K562 (cell line): Measurements from ENCODE around the gene C6orf163. TPM values are rescaled to one million over a fixed set of nuclear protein-coding genes. Genes with fewer than 3 reads are reported as not detected.

Experiments
- ATAC-seq: fragments of 200-7000 bp; cut with Tn5 transposase; 3 replicates; pipeline ENCODE4 v1.9.1; 2020; ENCODE audit warnings: moderate library complexity
- BruUV-seq: library from RNA; stranded (reverse); fragments of 400-500 nt; replicated peaks from 2 replicates; lab custom pipeline; 2021; lab: Mats Ljungman, UMichigan
- CTCF ChIA-PET: fragments of 300-600 bp; formaldehyde crosslinking; extraction: SDS; loops from one replicate; lab custom pipeline; 2021; ENCODE audit warnings: low intra/inter-chr PET ratio; lab: Yijun Ruan, JAX
- POLR2A ChIA-PET: fragments of 300-600, 350-650 bp; sonication (Branson Sonifier 250); formaldehyde crosslinking; extraction: SDS; loops from one replicate; lab custom pipeline; 2021; ENCODE audit warnings: antibody characterized with exemption, inconsistent platforms; lab: Yijun Ruan, JAX
- DNase-seq, 4 experiments: peaks; one replicate each; pipeline versions ENCODE4 v3.0.0 to v3.0.0-alpha.2; 2011 to 2018; ENCODE audit warnings: low spot score in 3 of 4, mixed read lengths in 3 of 4; ENCODE audit errors: extremely low read depth in 1 of 4
- FAIRE-seq: peaks from 2 replicates; lab custom pipeline; 2011; peaks lifted over from hg19 to GRCh38; lab: Jason Lieb, UNC
- H2AFZ ChIP-seq: 2 replicates; pipeline ENCODE4 v1.6.0; 2011; ENCODE audit warnings: low read depth, low read length, control low read depth, inconsistent platforms
- H3K27ac ChIP-seq: fragments of 200-600 bp; 3 replicates; pipeline ENCODE4 v1.8.0; 2011; ENCODE audit warnings: low read depth, mild to moderate bottlenecking, control low read depth, inconsistent platforms, low read length, moderate library complexity, mixed read lengths; ENCODE audit errors: extremely low read depth
- H3K27me3 ChIP-seq, 2 experiments: fragments of 300-600 bp in 1 of 2; 2 replicates in 1 of 2; 3 replicates in 1 of 2; pipeline versions ENCODE4 v1.6.0 to v1.8.0; 2011; ENCODE audit warnings: inconsistent platforms in 2 of 2, low read length in 2 of 2, mild to moderate bottlenecking in 1 of 2, mixed read lengths in 1 of 2, moderate library complexity in 1 of 2; ENCODE audit not compliant: control insufficient read depth in 2 of 2, insufficient read depth in 2 of 2
- H3K36me3 ChIP-seq: fragments of 300-600 bp; 3 replicates; pipeline ENCODE4 v1.8.0; 2011; ENCODE audit warnings: mild to moderate bottlenecking, low read length, inconsistent platforms; ENCODE audit not compliant: control insufficient read depth, insufficient read depth
- H3K4me1 ChIP-seq, 2 experiments: fragments of 200-600 bp in 1 of 2; replicated peaks in 1 of 2; 2 replicates in 1 of 2; 3 replicates in 1 of 2; pipeline versions ENCODE4 v1.5.1 to v1.8.0; 2011; ENCODE audit warnings: inconsistent platforms in 2 of 2, low read length in 2 of 2, mild to moderate bottlenecking in 1 of 2, mixed read lengths in 1 of 2, moderate library complexity in 1 of 2; ENCODE audit not compliant: control insufficient read depth in 2 of 2, insufficient read depth in 2 of 2
- H3K4me2 ChIP-seq: 2 replicates; pipeline ENCODE4 v1.6.1; 2011; ENCODE audit warnings: low read length, control low read depth, inconsistent platforms, mixed read lengths; ENCODE audit not compliant: insufficient read depth
- H3K4me3 ChIP-seq: fragments of 200-600 bp; sonication (generic), shearing (Covaris generic); 2 replicates; pipeline ENCODE4 v1.5.1; 2016; ENCODE audit warnings: control low read depth, inconsistent platforms
- H3K79me2 ChIP-seq: fragments of 200-600 bp; 3 replicates; pipeline ENCODE4 v1.8.0; 2011; ENCODE audit warnings: low read length, inconsistent platforms; ENCODE audit not compliant: control insufficient read depth, insufficient read depth
- H3K9ac ChIP-seq, 2 experiments: 2 replicates each; pipeline versions ENCODE4 v1.6.0 to v1.6.1; 2011; ENCODE audit warnings: low read depth in 2 of 2, low read length in 2 of 2, control low read depth in 1 of 2, inconsistent platforms in 1 of 2, mild to moderate bottlenecking in 1 of 2, mixed read lengths in 1 of 2; ENCODE audit not compliant: insufficient read depth in 1 of 2
- H3K9me1 ChIP-seq: one replicate; pipeline ENCODE4 v1.6.0; 2011; ENCODE audit warnings: inconsistent platforms, mild to moderate bottlenecking, low read length, moderate library complexity; ENCODE audit not compliant: control insufficient read depth, insufficient read depth
- H3K9me3 ChIP-seq: replicated peaks from 2 replicates; pipeline ENCODE4 v1.5.1; 2011; ENCODE audit warnings: low read depth, low read length, inconsistent platforms; ENCODE audit not compliant: control insufficient read depth, insufficient read depth
- H4K20me1 ChIP-seq: replicated peaks from 2 replicates; pipeline ENCODE4 v1.6.1; 2011; ENCODE audit warnings: low read length, inconsistent platforms, mixed read lengths; ENCODE audit not compliant: control insufficient read depth, insufficient read depth
- MTA1 ChIP-seq: fragments of 450-650 bp; IDR thresholded peaks from 2 replicates; pipeline ENCODE4 v1.6.1; 2017; ENCODE audit warnings: borderline replicate concordance
- RAD21 ChIP-seq, 2 experiments: fragments of 250-450 bp in 1 of 2; fragments of 450-650 bp in 1 of 2; sonication (Bioruptor Pico) in 1 of 2; formaldehyde crosslinking in 1 of 2; IDR thresholded peaks in 1 of 2; conservative IDR thresholded peaks in 1 of 2; 2 replicates each; pipeline versions ENCODE4 v1.4.0 to v1.8.0; 2020 to 2022; ENCODE audit warnings: mild to moderate bottlenecking in 2 of 2, moderate library complexity in 1 of 2
- SOX6 ChIP-seq: fragments of 450-650 bp; IDR thresholded peaks from 2 replicates; pipeline ENCODE4 v1.6.1; 2014; ENCODE audit warnings: mild to moderate bottlenecking
- SREBF1 ChIP-seq: fragments of 150-350 bp; IDR thresholded peaks from 2 replicates; pipeline ENCODE4 v1.6.1; 2014; ENCODE audit warnings: antibody characterized with exemption, low read depth, low read length, borderline replicate concordance
- SREBF2 ChIP-seq: sonication (generic); formaldehyde crosslinking; IDR thresholded peaks from 2 replicates; pipeline ENCODE4 v1.4.0; 2020; ENCODE audit warnings: mild to moderate bottlenecking, missing genetic modification reagents
- STAG1 ChIP-seq: sonication (generic); formaldehyde crosslinking; IDR thresholded peaks from 2 replicates; pipeline ENCODE4 v1.5.0; 2020; ENCODE audit warnings: missing genetic modification reagents, borderline replicate concordance
- ZBTB1 ChIP-seq: sonication (generic); formaldehyde crosslinking; IDR thresholded peaks from 2 replicates; pipeline ENCODE4 v1.8.1; 2023; ENCODE audit warnings: missing genetic modification reagents, low read depth, mild to moderate bottlenecking, borderline replicate concordance
- in situ Hi-C: fragments of 300-500 bp; cut with MboI; formaldehyde crosslinking; loops from 4 replicates; pipeline ENCODE4 v1.15.0; 2018; ENCODE audit warnings: inconsistent platforms, mixed read lengths
- intact Hi-C: fragments of 100-400 bp; cut with micrococcal nuclease; formaldehyde crosslinking; loops from 2 replicates; pipeline ENCODE4 v1.14.2; 2022
- polyA plus RNA-seq, 8 experiments: library from polyadenylated mRNA; depleted of rRNA in 4 of 8; stranded (reverse) in 5 of 8; unstranded in 3 of 8; fragments of >200 nt; fragmentation: Nextera tagmentation in 2 of 8; fragmentation: Illumina TruSeq in 1 of 8; extraction: Ambion mirVana in 2 of 8; extraction: Trizol in 1 of 8; gene quantifications; 2 replicates each; pipeline versions ENCODE4 v1.2.1 to v1.2.3, GENCODE V29; 2011 to 2014; ENCODE audit warnings: inconsistent platforms in 1 of 8, missing spikeins in 1 of 8
- total RNA-seq, 7 experiments: library from RNA; depleted of rRNA in 6 of 7; stranded (reverse); fragments of >200 nt in 6 of 7; fragmentation: Illumina TruSeq in 2 of 7; extraction: Trizol in 2 of 7; gene quantifications; 2 replicates each; pipeline versions ENCODE4 v1.2.1 to v1.2.3, GENCODE V29; 2011 to 2021; ENCODE audit warnings: low replicate concordance in 1 of 7
- TF ChIP-seq, protein P1 (sequence below): sonication (generic); formaldehyde crosslinking; IDR thresholded peaks from 2 replicates; pipeline ENCODE4 v1.8.1; 2023; ENCODE audit warnings: mild to moderate bottlenecking, missing genetic modification reagents
- TF ChIP-seq, protein P2 (sequence below): IDR thresholded peaks from 2 replicates; pipeline ENCODE4 v1.6.1; 2011; ENCODE audit warnings: borderline replicate concordance, low read depth, mild to moderate bottlenecking, moderate library complexity, low read length; ENCODE audit not compliant: insufficient read depth, poor library complexity, severe bottlenecking
- TF ChIP-seq, protein P3 (sequence below): fragments of 450-650 bp; formaldehyde crosslinking; IDR thresholded peaks from 2 replicates; pipeline ENCODE4 v1.4.0; 2020; ENCODE audit warnings: mild to moderate bottlenecking
- TF ChIP-seq, protein P4 (sequence below): fragments of 250-450 bp; sonication (Bioruptor Pico); IDR thresholded peaks from 2 replicates; pipeline ENCODE4 v1.9.0; 2021; ENCODE audit warnings: mild to moderate bottlenecking, inconsistent platforms
- TF ChIP-seq, protein P5 (sequence below): fragments of 250-450 bp; sonication (Bioruptor Pico); IDR thresholded peaks from 2 replicates; pipeline ENCODE4 v1.4.0; 2020; ENCODE audit warnings: mild to moderate bottlenecking, moderate library complexity, borderline replicate concordance

Gene C6orf163
- total and polyA plus RNA-seq, 9 of the 15 experiments (the other 6 are each of a cell fraction or from before 2014, with no cell fraction given) = 0.67 to 4.7 (median 1.5) TPM

DNA sequence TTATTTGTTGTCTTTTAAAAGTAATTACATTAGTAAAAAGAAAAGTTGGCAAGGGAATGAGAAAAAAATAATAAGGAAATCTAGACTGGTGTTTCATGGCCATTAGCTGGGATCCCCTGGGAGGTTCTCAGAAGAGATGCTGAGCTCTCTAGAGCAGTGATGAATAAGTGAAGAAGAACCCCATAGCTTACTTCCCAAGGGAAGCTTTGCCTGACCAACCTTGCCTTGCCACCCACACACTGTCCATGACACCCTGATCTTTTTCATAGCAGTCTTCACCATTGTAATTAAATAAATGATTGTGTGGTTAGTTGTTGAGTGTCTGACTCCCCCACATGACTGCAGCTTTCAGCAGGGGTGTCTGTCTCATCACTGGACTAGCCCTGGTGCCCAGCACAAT lies 5.9 kb downstream of the C6orf163 start:
- no peaks in the 10 kb centered on the region for H4K20me1 ChIP-seq
- BruUV-seq = no TSS peak
- H3K4me3 ChIP-seq = no peak overlapping the region
- no peak overlapping the region for H3K9ac ChIP-seq
- no peaks in the 10 kb centered on the region for H3K9me1 ChIP-seq
- no peak for DNase-seq
- CTCF ChIA-PET = no interaction called here
- intact Hi-C loops (no loop called here), in situ Hi-C loops (no loop called here)
- H3K4me1 ChIP-seq = no peaks in the 10 kb centered on the region
- ATAC-seq = no peak
- POLR2A ChIA-PET = interaction anchor here (0.7 to 1.8 kb wide), 5 partner anchors 11 to 239 kb away, joined by 3 to 7 read pairs (median 4); partner anchors contain the start of genes ORC3 and RARS2
- no peak overlapping the region for H3K27ac ChIP-seq
- H3K9me3 ChIP-seq = no peaks in the 10 kb centered on the region
- no peak overlapping the region for H2AFZ ChIP-seq
- FAIRE-seq = no peak
- H3K4me2 ChIP-seq = no peak overlapping the region
- H3K27me3 ChIP-seq = no peaks in the 10 kb centered on the region
- H3K79me2 ChIP-seq = no peaks in the 10 kb centered on the region
- H3K36me3 ChIP-seq = no peaks in the 10 kb centered on the region
- TF ChIP-seq ZBTB1 (no peak), SREBF1 (no peak), MTA1 (no peak), RAD21 (CRISPR knock-in tag; conservative IDR thresholded peaks at IDR 0.05 in 1 of 2, IDR thresholded peaks at IDR 0.05 in 1 of 2) (no peak), STAG1 (CRISPR knock-in tag) (no peak), SOX6 (no peak), SREBF2 (CRISPR knock-in tag) (no peak)
- TF ChIP-seq, protein P1, sequence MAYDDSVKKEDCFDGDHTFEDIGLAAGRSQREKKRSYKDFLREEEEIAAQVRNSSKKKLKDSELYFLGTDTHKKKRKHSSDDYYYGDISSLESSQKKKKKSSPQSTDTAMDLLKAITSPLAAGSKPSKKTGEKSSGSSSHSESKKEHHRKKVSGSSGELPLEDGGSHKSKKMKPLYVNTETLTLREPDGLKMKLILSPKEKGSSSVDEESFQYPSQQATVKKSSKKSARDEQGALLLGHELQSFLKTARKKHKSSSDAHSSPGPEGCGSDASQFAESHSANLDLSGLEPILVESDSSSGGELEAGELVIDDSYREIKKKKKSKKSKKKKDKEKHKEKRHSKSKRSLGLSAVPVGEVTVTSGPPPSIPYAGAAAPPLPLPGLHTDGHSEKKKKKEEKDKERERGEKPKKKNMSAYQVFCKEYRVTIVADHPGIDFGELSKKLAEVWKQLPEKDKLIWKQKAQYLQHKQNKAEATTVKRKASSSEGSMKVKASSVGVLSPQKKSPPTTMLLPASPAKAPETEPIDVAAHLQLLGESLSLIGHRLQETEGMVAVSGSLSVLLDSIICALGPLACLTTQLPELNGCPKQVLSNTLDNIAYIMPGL = no peak
- TF ChIP-seq, protein P2, sequence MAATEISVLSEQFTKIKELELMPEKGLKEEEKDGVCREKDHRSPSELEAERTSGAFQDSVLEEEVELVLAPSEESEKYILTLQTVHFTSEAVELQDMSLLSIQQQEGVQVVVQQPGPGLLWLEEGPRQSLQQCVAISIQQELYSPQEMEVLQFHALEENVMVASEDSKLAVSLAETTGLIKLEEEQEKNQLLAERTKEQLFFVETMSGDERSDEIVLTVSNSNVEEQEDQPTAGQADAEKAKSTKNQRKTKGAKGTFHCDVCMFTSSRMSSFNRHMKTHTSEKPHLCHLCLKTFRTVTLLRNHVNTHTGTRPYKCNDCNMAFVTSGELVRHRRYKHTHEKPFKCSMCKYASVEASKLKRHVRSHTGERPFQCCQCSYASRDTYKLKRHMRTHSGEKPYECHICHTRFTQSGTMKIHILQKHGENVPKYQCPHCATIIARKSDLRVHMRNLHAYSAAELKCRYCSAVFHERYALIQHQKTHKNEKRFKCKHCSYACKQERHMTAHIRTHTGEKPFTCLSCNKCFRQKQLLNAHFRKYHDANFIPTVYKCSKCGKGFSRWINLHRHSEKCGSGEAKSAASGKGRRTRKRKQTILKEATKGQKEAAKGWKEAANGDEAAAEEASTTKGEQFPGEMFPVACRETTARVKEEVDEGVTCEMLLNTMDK = no peak
- TF ChIP-seq, protein P3, sequence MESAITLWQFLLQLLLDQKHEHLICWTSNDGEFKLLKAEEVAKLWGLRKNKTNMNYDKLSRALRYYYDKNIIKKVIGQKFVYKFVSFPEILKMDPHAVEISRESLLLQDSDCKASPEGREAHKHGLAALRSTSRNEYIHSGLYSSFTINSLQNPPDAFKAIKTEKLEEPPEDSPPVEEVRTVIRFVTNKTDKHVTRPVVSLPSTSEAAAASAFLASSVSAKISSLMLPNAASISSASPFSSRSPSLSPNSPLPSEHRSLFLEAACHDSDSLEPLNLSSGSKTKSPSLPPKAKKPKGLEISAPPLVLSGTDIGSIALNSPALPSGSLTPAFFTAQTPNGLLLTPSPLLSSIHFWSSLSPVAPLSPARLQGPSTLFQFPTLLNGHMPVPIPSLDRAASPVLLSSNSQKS (CRISPR knock-in tag) = no peak
- TF ChIP-seq, protein P4, sequence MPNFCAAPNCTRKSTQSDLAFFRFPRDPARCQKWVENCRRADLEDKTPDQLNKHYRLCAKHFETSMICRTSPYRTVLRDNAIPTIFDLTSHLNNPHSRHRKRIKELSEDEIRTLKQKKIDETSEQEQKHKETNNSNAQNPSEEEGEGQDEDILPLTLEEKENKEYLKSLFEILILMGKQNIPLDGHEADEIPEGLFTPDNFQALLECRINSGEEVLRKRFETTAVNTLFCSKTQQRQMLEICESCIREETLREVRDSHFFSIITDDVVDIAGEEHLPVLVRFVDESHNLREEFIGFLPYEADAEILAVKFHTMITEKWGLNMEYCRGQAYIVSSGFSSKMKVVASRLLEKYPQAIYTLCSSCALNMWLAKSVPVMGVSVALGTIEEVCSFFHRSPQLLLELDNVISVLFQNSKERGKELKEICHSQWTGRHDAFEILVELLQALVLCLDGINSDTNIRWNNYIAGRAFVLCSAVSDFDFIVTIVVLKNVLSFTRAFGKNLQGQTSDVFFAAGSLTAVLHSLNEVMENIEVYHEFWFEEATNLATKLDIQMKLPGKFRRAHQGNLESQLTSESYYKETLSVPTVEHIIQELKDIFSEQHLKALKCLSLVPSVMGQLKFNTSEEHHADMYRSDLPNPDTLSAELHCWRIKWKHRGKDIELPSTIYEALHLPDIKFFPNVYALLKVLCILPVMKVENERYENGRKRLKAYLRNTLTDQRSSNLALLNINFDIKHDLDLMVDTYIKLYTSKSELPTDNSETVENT = no peak
- TF ChIP-seq, protein P5, sequence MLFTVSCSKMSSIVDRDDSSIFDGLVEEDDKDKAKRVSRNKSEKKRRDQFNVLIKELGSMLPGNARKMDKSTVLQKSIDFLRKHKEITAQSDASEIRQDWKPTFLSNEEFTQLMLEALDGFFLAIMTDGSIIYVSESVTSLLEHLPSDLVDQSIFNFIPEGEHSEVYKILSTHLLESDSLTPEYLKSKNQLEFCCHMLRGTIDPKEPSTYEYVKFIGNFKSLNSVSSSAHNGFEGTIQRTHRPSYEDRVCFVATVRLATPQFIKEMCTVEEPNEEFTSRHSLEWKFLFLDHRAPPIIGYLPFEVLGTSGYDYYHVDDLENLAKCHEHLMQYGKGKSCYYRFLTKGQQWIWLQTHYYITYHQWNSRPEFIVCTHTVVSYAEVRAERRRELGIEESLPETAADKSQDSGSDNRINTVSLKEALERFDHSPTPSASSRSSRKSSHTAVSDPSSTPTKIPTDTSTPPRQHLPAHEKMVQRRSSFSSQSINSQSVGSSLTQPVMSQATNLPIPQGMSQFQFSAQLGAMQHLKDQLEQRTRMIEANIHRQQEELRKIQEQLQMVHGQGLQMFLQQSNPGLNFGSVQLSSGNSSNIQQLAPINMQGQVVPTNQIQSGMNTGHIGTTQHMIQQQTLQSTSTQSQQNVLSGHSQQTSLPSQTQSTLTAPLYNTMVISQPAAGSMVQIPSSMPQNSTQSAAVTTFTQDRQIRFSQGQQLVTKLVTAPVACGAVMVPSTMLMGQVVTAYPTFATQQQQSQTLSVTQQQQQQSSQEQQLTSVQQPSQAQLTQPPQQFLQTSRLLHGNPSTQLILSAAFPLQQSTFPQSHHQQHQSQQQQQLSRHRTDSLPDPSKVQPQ (CRISPR knock-in tag) = no peak
